Uterus (tissue), 2 donors: Measurements from ENCODE around the gene CARD9.

Experiments used
- POLR2A ChIP-seq, 2 donors: fragments of 450-650 bp; IDR thresholded peaks; one replicate each; pipeline ENCODE4 v1.6.1; 2016; ENCODE audit warnings: antibody characterized with exemption in 2 of 2, mild to moderate bottlenecking in 1 of 2, moderate library complexity in 1 of 2
- TF ChIP-seq, protein P1 (sequence below), 4 experiments: fragments of 200-600 bp in 2 of 4; fragments of 450-650 bp in 2 of 4; sonication (generic) in 2 of 4; IDR thresholded peaks; one replicate each; pipeline ENCODE4 v1.5.1; 2016 to 2019; ENCODE audit warnings: antibody characterized with exemption in 4 of 4, mild to moderate bottlenecking in 2 of 4, moderate library complexity in 1 of 4

DNA sequence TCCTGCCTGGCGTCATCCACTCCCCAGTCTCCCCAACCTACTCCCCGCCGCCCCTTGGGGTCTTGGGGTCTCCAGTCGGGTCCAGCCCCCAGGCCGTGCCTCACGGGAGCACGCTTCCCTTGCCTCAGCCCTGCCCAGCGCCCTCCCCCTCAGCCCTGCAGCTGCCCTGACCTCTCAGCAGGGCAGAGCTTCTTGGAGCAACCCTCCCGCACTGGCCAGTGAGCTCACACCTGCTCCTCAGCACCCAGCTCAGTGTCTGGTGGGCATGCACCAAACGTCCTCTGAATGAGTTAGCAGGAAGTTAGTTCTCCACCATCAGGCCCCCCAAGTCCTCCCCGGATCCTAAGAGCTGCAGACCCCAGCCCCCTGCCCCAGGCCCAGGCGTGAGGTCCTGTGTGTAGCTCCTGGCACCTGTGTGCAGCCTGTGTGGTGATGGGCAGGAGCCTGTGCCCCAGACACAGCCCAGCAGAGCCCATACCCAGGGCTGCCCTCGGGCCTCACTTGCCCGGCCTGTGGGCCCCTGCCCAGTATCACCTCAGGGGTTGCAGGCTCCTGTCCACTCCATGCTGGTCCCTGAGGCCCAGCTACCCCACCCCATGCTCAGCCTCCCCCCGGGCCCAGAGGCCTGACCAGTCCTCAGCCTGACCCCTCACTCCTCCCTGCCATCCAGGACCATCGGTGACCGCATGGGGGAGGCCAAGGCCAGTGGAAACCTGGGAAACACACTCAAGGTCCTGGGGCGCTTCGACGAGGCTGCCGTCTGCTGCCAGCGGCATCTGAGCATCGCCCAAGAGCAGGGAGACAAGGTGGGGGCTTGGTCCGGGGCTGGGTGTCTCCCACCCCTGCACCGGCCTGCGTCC, 37.9 kb downstream of the CARD9 start:
- no peak for TF ChIP-seq POLR2A (IDR thresholded peaks at IDR 0.05)
- TF ChIP-seq, protein P1, sequence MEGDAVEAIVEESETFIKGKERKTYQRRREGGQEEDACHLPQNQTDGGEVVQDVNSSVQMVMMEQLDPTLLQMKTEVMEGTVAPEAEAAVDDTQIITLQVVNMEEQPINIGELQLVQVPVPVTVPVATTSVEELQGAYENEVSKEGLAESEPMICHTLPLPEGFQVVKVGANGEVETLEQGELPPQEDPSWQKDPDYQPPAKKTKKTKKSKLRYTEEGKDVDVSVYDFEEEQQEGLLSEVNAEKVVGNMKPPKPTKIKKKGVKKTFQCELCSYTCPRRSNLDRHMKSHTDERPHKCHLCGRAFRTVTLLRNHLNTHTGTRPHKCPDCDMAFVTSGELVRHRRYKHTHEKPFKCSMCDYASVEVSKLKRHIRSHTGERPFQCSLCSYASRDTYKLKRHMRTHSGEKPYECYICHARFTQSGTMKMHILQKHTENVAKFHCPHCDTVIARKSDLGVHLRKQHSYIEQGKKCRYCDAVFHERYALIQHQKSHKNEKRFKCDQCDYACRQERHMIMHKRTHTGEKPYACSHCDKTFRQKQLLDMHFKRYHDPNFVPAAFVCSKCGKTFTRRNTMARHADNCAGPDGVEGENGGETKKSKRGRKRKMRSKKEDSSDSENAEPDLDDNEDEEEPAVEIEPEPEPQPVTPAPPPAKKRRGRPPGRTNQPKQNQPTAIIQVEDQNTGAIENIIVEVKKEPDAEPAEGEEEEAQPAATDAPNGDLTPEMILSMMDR (IDR thresholded peaks at IDR 0.05) = no peak
